IMR-90 (cell line): ENCODE data around the gene AFAP1L1. TPM values are rescaled to one million over a fixed set of nuclear protein-coding genes. Genes with fewer than 3 reads are reported as not detected.
A peak's percentile ranks its signal among the peaks of the same experiment; 100 is the strongest.

Experiments used
- ATAC-seq: fragments of 200-7000 bp; cut with Tn5 transposase; 2 replicates; pipeline ENCODE4 v1.9.1; 2020; ENCODE audit warnings: low read depth, mild to moderate bottlenecking, moderate library complexity
- BruUV-seq: library from RNA; stranded (reverse); fragments of 400-500 nt; replicated peaks from 2 replicates; lab custom pipeline; 2021; lab: Mats Ljungman, UMichigan
- CTCF ChIA-PET: fragments of 300-600 bp; formaldehyde crosslinking; extraction: SDS; loops from one replicate; lab custom pipeline; 2021; ENCODE audit warnings: antibody characterized with exemption; lab: Yijun Ruan, JAX
- POLR2A ChIA-PET: fragments of 300-600 bp; sonication (Branson Sonifier 250); formaldehyde crosslinking; loops from one replicate; lab custom pipeline; 2022; ENCODE audit warnings: antibody characterized with exemption; ENCODE audit not compliant: unreplicated experiment; lab: Charles Lee
- DNase-seq: peaks from one replicate; pipeline ENCODE4 v3.0.0; 2013
- H2AFZ ChIP-seq: replicated peaks from 2 replicates; pipeline ENCODE3; 2013; ENCODE audit warnings: low read length, mild to moderate bottlenecking; ENCODE audit not compliant: poor library complexity
- H2AK5ac ChIP-seq: 2 replicates; pipeline ENCODE4 v1.6.1; 2013; ENCODE audit warnings: low read depth, low read length, inconsistent platforms
- H2AK9ac ChIP-seq: replicated peaks from 2 replicates; pipeline ENCODE3; 2013; ENCODE audit warnings: mild to moderate bottlenecking, low read depth, low read length, moderate library complexity; ENCODE audit not compliant: poor library complexity
- H2BK120ac ChIP-seq: 2 replicates; pipeline ENCODE4 v1.6.1; 2013; ENCODE audit warnings: low read depth, low read length, inconsistent platforms
- H2BK15ac ChIP-seq: 3 replicates; pipeline ENCODE4 v1.6.1; 2013; ENCODE audit warnings: low read depth, low read length, inconsistent platforms
- H2BK20ac ChIP-seq: 2 replicates; pipeline ENCODE4 v1.6.1; 2013; ENCODE audit warnings: low read depth, mild to moderate bottlenecking, inconsistent platforms, low read length, moderate library complexity
- H2BK5ac ChIP-seq: 2 replicates; pipeline ENCODE4 v1.6.1; 2013; ENCODE audit warnings: mild to moderate bottlenecking, low read depth, low read length, inconsistent platforms; ENCODE audit not compliant: poor library complexity, severe bottlenecking
- H3K14ac ChIP-seq: replicated peaks from 2 replicates; pipeline ENCODE4 v1.6.1; 2013; ENCODE audit warnings: low read depth, low read length, inconsistent platforms
- H3K18ac ChIP-seq: 2 replicates; pipeline ENCODE4 v1.6.1; 2013; ENCODE audit warnings: low read depth, low read length, control low read depth
- H3K23ac ChIP-seq: 2 replicates; pipeline ENCODE4 v1.6.1; 2013; ENCODE audit warnings: low read depth, low read length, inconsistent platforms
- H3K27ac ChIP-seq: 2 replicates; pipeline ENCODE4 v1.5.1; 2013; ENCODE audit warnings: mild to moderate bottlenecking, control low read depth, low read length; ENCODE audit not compliant: insufficient read depth
- H3K27me3 ChIP-seq: 2 replicates; pipeline ENCODE4 v1.6.1; 2013; ENCODE audit warnings: low read length; ENCODE audit not compliant: control insufficient read depth, insufficient read depth
- H3K36me3 ChIP-seq: 2 replicates; pipeline ENCODE4 v1.6.1; 2013; ENCODE audit warnings: low read length, mixed read lengths; ENCODE audit not compliant: control insufficient read depth, insufficient read depth
- H3K4ac ChIP-seq: 2 replicates; pipeline ENCODE4 v1.6.1; 2013; ENCODE audit warnings: low read depth, low read length, inconsistent platforms
- H3K4me1 ChIP-seq: 2 replicates; pipeline ENCODE4 v1.6.1; 2013; ENCODE audit warnings: low read length, mixed read lengths; ENCODE audit not compliant: control insufficient read depth, insufficient read depth
- H3K4me2 ChIP-seq: 2 replicates; pipeline ENCODE4 v1.6.1; 2013; ENCODE audit warnings: low read depth, mild to moderate bottlenecking, control low read depth, low read length, moderate library complexity
- H3K4me3 ChIP-seq: 2 replicates; pipeline ENCODE4 v1.5.1; 2013; ENCODE audit warnings: low read depth, mild to moderate bottlenecking, control low read depth, low read length, moderate library complexity; ENCODE audit not compliant: insufficient read depth
- H3K56ac ChIP-seq: 2 replicates; pipeline ENCODE4 v1.6.1; 2013; ENCODE audit warnings: low read length, inconsistent platforms; ENCODE audit not compliant: insufficient read depth; ENCODE audit errors: extremely low read depth
- H3K79me1 ChIP-seq, 2 experiments: 2 replicates each; pipeline ENCODE4 v1.6.1; 2013; ENCODE audit warnings: low read length in 2 of 2, inconsistent platforms in 1 of 2, low read depth in 1 of 2
- H3K9ac ChIP-seq: 2 replicates; pipeline ENCODE4 v1.6.1; 2013; ENCODE audit warnings: low read depth, low read length, control low read depth
- H3K9me1 ChIP-seq: 2 replicates; pipeline ENCODE4 v1.6.1; 2013; ENCODE audit warnings: low read length, inconsistent platforms; ENCODE audit not compliant: insufficient read depth
- H3K9me3 ChIP-seq: 2 replicates; pipeline ENCODE4 v1.6.1; 2013; ENCODE audit warnings: low read length; ENCODE audit not compliant: control insufficient read depth, insufficient read depth
- H4K20me1 ChIP-seq: 2 replicates; pipeline ENCODE4 v1.6.1; 2013; ENCODE audit warnings: low read length, inconsistent platforms; ENCODE audit not compliant: insufficient read depth
- H4K5ac ChIP-seq: 2 replicates; pipeline ENCODE4 v1.6.1; 2013; ENCODE audit warnings: mild to moderate bottlenecking, low read depth, low read length, control low read depth
- H4K8ac ChIP-seq, 2 experiments: 2 replicates each; pipeline ENCODE4 v1.6.1; 2013; ENCODE audit warnings: low read depth in 2 of 2, low read length in 2 of 2, control low read depth in 1 of 2, inconsistent platforms in 1 of 2
- H4K91ac ChIP-seq: 2 replicates; pipeline ENCODE4 v1.6.1; 2013; ENCODE audit warnings: low read depth, low read length, inconsistent platforms; ENCODE audit not compliant: insufficient read depth
- BHLHE40 ChIP-seq: fragments of 150-350 bp; IDR thresholded peaks from 2 replicates; pipeline ENCODE4 v1.6.1; 2016; ENCODE audit warnings: mild to moderate bottlenecking, low read depth, low read length
- CEBPB ChIP-seq: IDR thresholded peaks from 2 replicates; pipeline ENCODE4 v1.6.1; 2012; ENCODE audit warnings: low read depth, low read length, improper control_type of control experiment
- CHD1 ChIP-seq: IDR thresholded peaks from 2 replicates; pipeline ENCODE4 v1.6.1; 2012; ENCODE audit warnings: low read depth, low read length, improper control_type of control experiment
- CTCF ChIP-seq: conservative IDR thresholded peaks from 2 replicates; pipeline ENCODE4 v1.5.1; 2012; ENCODE audit warnings: mild to moderate bottlenecking, low read depth, low read length, improper control_type of control experiment
- MAFK ChIP-seq: IDR thresholded peaks from 2 replicates; pipeline ENCODE4 v1.6.1; 2012; ENCODE audit warnings: low read depth, low read length, improper control_type of control experiment
- MAZ ChIP-seq: IDR thresholded peaks from 2 replicates; pipeline ENCODE4 v1.6.1; 2012; ENCODE audit warnings: low read depth, mild to moderate bottlenecking, low read length, improper control_type of control experiment, moderate library complexity, borderline replicate concordance
- MXI1 ChIP-seq: IDR thresholded peaks from 2 replicates; pipeline ENCODE4 v1.6.1; 2012; ENCODE audit warnings: low read depth, mild to moderate bottlenecking, low read length, moderate library complexity, borderline replicate concordance
- NFE2L2 ChIP-seq: fragments of 150-350 bp; IDR thresholded peaks from 2 replicates; pipeline ENCODE4 v1.6.1; 2016; ENCODE audit warnings: low read depth, mild to moderate bottlenecking, low read length
- POLR2A ChIP-seq: IDR thresholded peaks from 2 replicates; pipeline ENCODE4 v1.6.1; 2012; ENCODE audit warnings: mild to moderate bottlenecking, low read depth, low read length
- RAD21 ChIP-seq: IDR thresholded peaks from 2 replicates; pipeline ENCODE4 v1.6.1; 2012; ENCODE audit warnings: low read length, improper control_type of control experiment
- SMC3 ChIP-seq: fragments of 150-350 bp; IDR thresholded peaks from 2 replicates; pipeline ENCODE4 v1.6.1; 2016; ENCODE audit warnings: low read depth, mild to moderate bottlenecking, antibody characterized with exemption, low read length, moderate library complexity
- WGBS, 2 experiments: methylation state at CpG; one replicate each; pipeline versions ENCODE4 v1.1.5 to v1.1.7; 2013; ENCODE audit warnings: missing lambda C conversion rate in 2 of 2; ENCODE audit not compliant: insufficient read length in 1 of 2; ENCODE audit errors: extremely low coverage in 2 of 2; 5-methylcytosine and 5-hydroxymethylcytosine counted together
- dilution Hi-C: fragments of 300-500 bp; cut with HindIII; formaldehyde crosslinking; loops from one replicate; pipeline ENCODE4 v1.14.3; 2018; ENCODE audit warnings: low sequenced_read_pairs; ENCODE audit not compliant: unreplicated experiment
- in situ Hi-C: fragments of 300-500 bp; cut with MboI; formaldehyde crosslinking; loops from 3 replicates; pipeline ENCODE4 v1.14.3; 2019; ENCODE audit warnings: low sequenced_read_pairs, inconsistent platforms, mixed read lengths
- intact Hi-C: fragments of 100-400 bp; cut with micrococcal nuclease; formaldehyde crosslinking; loops from 2 replicates; pipeline ENCODE4 v1.10.0; 2022
- polyA plus RNA-seq, 3 experiments: library from polyadenylated mRNA; depleted of rRNA; stranded (reverse); fragments of >200 nt; gene quantifications; 2 replicates each; pipeline ENCODE4 v1.2.3, GENCODE V29; 2012; ENCODE audit warnings: low replicate concordance in 1 of 3
- total RNA-seq: library from RNA; depleted of rRNA; stranded (reverse); fragments of >200 nt; gene quantifications from 2 replicates; pipeline ENCODE4 v1.2.3, GENCODE V29; 2012
- TF ChIP-seq, protein P1 (sequence below): fragments of 150-350 bp; IDR thresholded peaks from 2 replicates; pipeline ENCODE4 v1.6.1; 2017; ENCODE audit warnings: mild to moderate bottlenecking, antibody characterized with exemption, low read length, low read depth
- TF ChIP-seq, protein P2 (sequence below): fragments of 150-350 bp; IDR thresholded peaks from 2 replicates; pipeline ENCODE4 v1.6.1; 2016; ENCODE audit warnings: low read depth, mild to moderate bottlenecking, low read length, moderate library complexity, borderline replicate concordance

Gene AFAP1L1
- total and polyA plus RNA-seq, 2 of the 4 experiments (the other 2 are of a cell fraction): 3.3 to 5.7 TPM

- Histone ChIP-seq H2BK20ac (no peak overlapping the region), H2BK15ac (0 out of 3 replicates have a peak overlapping the region, but pooled peaks have one; percentile 12), H3K4me2 (no peak overlapping the region), H3K79me1 (no peaks in the 10 kb centered on the region), H3K27ac (no peak overlapping the region), H3K23ac (no peak overlapping the region), H3K4ac (no peak overlapping the region), H3K56ac (no peak overlapping the region), H3K36me3 (no peaks in the 10 kb centered on the region), H2AFZ (no peak overlapping the region), H2AK9ac (peak overlapping the region; percentile 68), H4K91ac (no peak overlapping the region), H4K20me1 (no peaks in the 10 kb centered on the region), H3K27me3 (no peaks in the 10 kb centered on the region), H4K8ac (no peak overlapping the region), H2BK5ac (no peak overlapping the region), H3K14ac (no peak overlapping the region), H3K4me1 (peaks cover 4% of the 10 kb centered on the region), H3K18ac (no peak overlapping the region), H3K4me3 (no peak overlapping the region), H4K5ac (no peak overlapping the region), H2AK5ac (peak overlapping the region; percentile 2; the same call in 1 of the 2 replicates), H3K9me3 (no peaks in the 10 kb centered on the region), H3K9ac (no peak overlapping the region), H2BK120ac (no peak overlapping the region), H3K9me1 (peaks cover 14% of the 10 kb centered on the region)
- no TSS peak for BruUV-seq
- DNase-seq (no peak), ATAC-seq (no peak)
- POLR2A ChIA-PET: no interaction called here
- no peak for TF ChIP-seq CHD1
- TF ChIP-seq NFE2L2: no peak
- no peak for TF ChIP-seq MAZ
- TF ChIP-seq, protein P1, sequence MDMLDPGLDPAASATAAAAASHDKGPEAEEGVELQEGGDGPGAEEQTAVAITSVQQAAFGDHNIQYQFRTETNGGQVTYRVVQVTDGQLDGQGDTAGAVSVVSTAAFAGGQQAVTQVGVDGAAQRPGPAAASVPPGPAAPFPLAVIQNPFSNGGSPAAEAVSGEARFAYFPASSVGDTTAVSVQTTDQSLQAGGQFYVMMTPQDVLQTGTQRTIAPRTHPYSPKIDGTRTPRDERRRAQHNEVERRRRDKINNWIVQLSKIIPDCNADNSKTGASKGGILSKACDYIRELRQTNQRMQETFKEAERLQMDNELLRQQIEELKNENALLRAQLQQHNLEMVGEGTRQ: no peak
- TF ChIP-seq RAD21: no peak
- TF ChIP-seq POLR2A: no peak
- no peak for TF ChIP-seq MXI1
- no peak for TF ChIP-seq CTCF
- TF ChIP-seq CEBPB: no peak
- no peak for TF ChIP-seq MAFK
- TF ChIP-seq, protein P2, sequence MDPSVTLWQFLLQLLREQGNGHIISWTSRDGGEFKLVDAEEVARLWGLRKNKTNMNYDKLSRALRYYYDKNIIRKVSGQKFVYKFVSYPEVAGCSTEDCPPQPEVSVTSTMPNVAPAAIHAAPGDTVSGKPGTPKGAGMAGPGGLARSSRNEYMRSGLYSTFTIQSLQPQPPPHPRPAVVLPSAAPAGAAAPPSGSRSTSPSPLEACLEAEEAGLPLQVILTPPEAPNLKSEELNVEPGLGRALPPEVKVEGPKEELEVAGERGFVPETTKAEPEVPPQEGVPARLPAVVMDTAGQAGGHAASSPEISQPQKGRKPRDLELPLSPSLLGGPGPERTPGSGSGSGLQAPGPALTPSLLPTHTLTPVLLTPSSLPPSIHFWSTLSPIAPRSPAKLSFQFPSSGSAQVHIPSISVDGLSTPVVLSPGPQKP: no peak
- TF ChIP-seq SMC3: no peak
- TF ChIP-seq BHLHE40: no peak
- CTCF ChIA-PET: no interaction called here
- in situ Hi-C loops (no loop called here), intact Hi-C loops (no loop called here), dilution Hi-C loops (no loop called here)
- WGBS, 2 experiments: no CpG with 5 or more reads among the region's 5 CpGs
Measured at GRCh38 chr5:149302641-149303040, 31.0 kb downstream of the AFAP1L1 start.
